HG02970 (cell line): Measurements from ENCODE around the gene LVRN.

Experiments
- ATAC-seq: cut with Tn5 transposase; IDR thresholded peaks from one replicate; pipeline ENCODE4 v1.9.1; 2021; ENCODE audit warnings: mild to moderate bottlenecking, moderate library complexity, moderate number of reproducible peaks; ENCODE audit not compliant: unreplicated experiment, low FRiP score

The LVRN gene

DNA sequence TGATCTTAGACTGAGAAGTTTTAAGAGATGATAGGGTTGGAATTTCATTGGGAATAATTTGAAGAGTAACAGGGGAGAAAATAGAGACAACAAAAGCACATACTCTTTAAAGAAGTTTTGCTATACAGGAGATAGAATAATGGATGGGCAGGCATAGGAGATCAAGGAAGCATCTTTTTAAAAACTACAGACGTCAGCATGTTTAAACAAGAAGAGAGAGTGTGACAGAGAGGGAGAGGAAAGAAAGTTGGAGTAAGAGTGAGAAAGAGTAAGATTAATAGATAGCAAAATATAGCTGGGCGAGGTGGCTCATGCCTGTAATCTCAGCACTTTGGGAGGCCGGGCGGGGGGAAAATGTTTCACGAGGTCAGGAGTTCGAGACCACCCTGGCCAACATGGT, 5.3 kb upstream of the LVRN start:
- no peak for ATAC-seq

DNA sequence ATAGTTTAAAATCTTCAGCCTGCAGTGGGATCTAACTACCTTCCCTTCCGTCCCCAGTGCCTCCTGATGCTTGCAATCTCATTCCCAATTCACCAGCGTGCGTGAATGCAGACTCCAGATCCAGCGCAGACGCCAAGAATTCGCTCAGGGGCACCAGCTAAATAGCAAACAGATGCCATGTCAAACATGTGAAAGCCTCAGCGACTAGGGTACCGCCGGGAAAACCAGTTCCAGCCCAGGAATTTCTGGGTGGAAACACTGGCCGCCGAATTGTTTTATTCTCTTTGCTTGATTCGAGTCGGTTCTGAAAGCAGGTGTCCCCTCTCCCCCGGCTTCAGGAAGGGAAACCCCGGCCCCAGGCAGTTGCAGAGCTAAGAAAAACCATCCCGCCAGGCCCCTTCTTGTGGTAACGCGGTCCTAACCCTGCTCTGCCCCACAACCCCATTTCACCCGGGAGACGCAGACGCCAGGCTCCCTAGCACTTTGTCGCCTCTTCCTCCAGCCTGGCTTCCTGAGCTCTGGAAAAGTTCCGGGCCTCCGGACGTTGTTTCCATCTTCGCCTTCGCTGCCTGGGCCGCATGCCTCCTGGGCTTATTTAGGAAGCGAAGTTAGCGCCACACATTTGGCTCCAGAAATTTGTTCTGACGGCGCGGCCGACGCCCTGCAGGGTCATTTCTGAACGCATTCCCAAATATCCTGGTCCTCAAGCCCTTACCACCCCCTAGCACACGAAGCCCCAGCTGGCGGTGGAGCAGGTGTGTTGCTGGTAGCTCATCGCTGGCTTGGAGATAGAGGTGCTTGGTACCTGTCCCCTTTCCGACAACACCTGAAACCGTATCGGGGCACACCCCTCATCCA, 665 bp upstream of the LVRN start:
- ATAC-seq = no peak

DNA sequence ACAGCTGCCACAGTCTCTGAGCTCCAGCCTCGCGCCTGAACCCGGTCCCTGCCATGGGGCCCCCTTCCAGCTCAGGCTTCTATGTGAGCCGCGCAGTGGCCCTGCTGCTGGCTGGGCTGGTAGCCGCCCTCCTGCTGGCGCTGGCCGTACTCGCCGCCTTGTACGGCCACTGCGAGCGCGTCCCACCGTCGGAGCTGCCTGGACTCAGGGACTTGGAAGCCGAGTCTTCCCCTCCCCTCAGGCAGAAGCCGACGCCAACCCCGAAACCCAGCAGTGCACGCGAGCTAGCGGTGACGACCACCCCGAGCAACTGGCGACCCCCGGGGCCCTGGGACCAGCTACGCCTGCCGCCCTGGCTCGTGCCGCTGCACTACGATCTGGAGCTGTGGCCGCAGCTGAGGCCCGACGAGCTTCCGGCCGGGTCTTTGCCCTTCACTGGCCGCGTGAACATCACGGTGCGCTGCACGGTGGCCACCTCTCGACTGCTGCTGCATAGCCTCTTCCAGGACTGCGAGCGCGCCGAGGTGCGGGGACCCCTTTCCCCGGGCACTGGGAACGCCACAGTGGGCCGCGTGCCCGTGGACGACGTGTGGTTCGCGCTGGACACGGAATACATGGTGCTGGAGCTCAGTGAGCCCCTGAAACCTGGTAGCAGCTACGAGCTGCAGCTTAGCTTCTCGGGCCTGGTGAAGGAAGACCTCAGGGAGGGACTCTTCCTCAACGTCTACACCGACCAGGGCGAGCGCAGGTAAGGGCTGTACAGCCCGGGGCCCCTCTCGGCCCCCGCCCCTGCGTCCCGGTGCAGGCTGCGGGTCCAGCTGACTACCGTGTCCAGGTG, 509 bp downstream of the LVRN start:
- no peak for ATAC-seq

DNA sequence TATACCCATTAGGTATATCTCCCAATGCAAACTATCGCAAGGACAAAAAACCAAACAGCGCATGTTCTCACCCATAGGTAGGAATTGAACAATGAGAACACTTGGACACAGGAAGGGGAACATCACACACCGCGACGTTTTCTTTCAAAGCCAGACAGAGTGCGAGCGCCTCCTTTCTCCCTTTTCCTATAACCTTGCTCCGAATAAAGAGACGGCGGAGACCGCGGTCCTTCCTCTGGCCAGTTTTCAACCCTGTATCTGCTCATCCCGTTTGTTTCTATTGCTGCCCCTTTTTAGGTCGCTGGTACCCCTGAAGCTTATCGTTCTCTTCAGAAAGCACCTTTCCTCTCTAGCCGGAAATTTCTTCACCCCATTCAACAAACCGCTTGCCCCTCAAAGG, 1.3 kb downstream of the LVRN start:
- ATAC-seq = no peak

DNA sequence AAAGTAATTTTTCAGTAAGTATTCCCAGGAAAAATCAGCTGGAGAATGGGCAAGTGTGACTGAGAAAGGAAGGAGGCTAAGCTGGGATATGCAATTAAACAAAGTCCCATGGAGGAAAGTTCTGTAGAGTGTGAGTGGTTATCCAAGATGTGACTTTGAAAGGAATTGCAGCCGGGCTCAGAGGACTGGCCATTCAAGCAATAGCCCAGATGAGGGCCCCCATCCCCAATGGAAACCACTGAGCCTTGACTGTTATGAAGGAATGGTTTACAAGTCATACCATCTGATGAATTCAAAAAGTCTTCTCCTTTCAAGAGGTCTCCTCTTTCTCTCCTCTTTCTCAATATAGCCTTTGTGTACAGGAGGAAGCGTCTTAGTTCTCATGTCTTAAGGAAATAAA, 6.5 kb downstream of the LVRN start:
- ATAC-seq = no peak

DNA sequence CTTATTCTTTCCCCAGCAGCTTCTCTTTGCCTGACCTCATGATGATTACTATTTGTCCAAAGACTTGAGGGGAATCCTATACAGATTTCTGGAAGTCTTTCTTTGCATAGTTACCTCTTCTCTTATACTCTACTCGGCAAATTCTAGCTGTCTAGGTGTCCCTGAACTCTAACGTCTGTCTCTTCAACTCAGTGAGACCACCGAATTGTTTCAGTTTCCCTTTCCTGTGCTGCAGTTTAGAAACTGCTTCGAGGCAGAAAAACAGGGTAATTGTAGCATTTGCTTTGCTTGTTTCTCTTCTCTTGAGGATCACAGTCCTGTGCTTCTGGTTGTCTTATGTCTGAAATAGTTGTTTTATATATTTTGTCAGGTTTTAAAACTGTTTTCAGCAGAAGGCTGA, 14.8 kb downstream of the LVRN start:
- peak; percentile 77 for ATAC-seq

DNA sequence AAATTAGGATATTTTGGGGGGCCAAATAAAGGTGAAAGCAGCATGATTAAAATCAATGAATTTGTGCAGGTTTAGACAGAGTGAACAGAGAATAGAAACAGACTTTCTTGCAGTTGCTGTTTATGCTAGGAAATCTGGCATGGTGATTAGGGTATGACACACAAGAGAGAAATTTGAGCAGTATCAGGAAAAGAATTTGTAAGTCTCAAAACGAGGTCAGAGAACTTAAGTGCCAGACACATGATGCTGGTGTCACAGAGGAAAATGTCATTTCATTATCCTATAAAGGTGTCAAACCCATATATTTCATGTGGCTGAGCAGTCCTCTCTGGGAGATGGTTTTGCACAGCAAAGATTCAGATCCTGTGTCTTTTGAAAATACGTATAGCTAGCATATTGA, 15.7 kb downstream of the LVRN start:
- no peak for ATAC-seq

DNA sequence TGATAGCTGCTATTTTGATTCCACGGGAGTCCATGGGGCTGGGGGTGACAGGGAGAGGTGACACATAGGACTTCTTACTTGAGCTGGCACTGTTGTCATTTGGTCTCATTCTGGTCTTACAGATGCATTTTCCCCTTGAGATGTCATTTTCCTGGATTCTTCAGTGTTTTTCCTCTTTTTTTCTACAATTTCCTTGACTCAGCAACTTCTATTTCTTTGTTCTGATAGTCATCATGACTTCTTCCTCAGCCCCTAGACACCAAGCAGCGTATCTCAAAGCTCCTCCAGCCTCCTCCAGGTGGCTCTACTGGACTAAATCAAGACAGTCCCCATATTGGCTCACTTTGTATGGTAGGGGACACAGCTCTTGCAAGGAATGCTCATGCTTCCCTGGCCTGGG, 16.5 kb downstream of the LVRN start:
- no peak for ATAC-seq

DNA sequence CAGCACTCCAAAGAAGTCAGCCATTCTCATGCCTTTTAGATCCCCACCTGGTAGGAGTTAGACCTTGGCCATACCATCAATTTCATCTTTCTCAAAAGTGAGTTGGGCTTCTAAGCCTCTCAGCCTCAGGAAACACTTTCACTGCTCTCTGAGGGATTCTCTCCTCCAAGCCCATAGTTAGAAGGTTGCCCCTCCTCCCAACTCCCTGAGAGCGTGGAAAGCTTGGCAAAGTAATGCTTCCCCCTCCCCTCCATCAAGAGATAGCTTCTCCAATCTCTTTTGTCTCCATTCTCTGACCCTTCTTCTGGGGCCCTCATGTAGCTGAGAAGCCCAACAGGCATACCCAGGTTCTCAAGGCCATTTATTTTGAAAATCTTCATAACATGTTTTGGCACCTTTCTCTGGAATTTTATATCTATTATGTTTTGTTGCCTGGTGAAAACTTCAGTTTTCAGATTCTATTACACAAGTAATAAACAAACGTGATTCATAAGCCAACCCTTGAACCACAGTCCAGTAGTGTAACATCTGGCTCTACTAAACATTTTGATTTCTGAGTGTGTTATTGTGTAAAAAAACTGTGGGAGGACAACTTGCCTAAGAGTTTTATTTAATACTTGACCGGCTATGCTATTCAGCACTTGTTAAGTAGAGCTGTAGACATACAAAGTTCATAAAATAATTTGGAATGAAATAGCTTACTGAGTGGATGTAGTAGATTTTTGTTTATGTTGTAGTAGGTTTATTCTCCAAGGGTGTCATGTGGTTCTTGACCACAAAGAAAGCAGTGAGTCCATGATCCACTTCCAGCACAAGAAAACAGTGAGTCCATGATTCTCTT, 17.1 kb downstream of the LVRN start:
- ATAC-seq = no peak

DNA sequence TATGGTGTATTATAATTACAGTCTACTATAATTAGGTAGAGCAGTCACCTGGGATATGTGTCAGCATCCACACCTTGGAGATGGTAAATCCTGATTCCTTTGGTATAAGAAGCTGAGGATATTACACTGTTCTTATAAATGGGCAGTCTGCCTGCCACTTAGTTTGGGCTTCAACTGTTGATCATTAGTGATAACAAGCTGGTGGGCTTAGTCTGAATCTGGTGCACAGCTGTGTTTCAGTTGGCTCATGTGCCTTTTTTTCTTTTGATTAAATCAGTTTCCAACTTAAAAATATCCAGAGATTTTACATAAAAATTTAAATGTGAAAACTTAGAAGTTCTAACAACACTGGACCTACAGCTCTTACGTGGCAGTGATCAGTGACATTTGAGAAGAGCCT, 21.2 kb downstream of the LVRN start:
- ATAC-seq = no peak

DNA sequence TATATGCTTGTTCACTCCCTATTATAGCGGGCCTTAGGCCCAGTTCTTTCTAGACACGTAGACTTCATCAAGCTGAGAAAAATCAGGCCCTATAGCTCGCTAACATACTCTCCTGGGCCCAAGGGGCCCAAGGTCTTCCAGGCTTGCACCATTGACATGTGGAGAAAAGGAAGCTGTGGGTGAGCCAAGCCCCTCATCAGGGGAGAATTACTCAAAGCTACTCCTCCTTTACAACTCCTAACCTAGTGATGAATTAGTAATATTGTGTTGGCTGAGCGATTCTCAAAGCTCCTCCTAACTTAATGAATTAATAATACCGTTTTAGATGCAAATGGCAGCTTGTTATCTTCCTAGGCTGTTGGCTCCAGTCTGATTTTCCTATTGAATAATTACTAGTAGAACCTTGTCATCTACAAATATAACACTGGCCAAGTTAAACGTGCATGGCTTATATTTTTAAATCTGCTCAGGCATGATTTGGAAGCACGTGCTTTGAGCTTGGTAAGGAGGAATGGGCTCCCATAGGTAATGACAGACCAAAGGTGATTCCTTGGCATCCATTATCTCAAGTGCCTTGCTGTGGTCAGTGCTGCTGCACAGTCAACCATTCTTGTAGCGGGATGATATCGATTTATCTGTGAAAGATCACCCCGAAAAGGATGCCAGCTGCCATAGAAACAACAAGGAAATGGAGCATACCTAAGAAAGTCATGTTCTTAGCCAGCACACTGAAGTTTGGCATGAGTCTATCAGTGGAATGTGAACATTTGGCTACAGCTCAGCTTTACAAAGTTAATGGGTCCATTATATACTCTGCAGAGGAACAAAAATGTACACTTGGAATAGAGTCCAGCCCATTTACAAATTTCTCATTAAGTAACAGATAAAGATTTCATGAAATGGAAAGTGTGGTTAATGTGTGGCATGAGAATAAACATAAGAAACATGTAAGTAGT, 23.8 kb downstream of the LVRN start:
- no peak for ATAC-seq

DNA sequence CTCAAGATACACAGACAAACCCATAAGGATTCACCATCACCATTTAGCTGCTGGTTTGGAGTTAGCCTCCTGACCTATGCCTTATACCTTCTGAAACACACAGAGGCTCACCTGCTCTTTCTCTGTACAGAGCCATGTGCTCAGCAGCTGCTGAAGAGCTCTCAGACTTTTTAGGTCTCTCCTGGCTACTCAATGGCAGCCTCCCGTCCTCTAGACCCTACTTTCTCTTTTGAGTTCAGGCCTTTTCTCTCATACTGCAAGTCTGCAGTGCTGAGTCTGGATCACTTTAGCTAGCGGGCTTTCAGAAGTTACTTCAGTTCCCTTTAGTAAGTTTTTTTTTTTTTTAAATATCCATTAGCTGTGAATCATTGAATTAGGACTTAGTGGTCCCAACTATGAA, 25.7 kb downstream of the LVRN start:
- no peak for ATAC-seq

DNA sequence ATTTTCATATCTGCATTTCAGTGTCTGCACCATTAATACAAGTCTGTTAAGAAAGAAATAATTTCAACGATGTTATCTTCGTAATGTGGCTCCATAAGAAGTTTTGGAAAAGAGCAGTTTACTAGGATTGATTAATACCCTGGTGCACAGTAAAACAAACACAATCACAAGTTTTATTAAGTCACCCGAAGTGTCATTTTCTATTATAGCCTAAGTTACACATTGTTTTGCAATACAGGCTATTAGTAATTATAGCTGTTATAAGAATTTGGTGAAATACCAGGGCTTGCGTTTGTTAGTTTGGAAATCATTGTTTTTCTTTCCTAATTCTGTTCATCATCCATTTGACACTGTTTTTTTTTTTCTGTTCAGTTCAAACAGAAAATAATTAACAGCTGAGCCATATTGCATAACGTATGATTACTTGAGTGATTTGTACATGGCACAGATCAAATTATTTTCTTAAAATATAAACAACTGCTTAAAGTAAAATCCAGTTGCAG, 30.6 kb downstream of the LVRN start:
- ATAC-seq = no peak

DNA sequence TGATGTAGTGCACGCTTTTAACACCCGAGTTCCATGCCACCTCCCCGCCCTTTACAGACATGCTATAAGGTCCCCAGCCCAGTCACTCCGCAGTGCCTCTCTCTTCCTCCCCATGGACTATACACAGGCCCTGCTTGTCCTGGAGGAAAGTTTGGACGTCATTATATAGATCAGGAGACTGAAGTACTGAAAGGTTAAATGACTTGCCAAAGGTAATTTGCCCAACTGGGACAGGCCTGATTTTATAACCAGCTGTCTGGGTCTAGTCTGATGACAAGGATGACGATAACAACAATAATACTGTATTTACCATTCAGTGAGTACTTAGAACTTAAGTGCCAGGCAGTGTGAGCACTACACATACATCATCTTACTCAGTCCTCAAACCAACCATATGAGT, 33.1 kb downstream of the LVRN start:
- no peak for ATAC-seq

DNA sequence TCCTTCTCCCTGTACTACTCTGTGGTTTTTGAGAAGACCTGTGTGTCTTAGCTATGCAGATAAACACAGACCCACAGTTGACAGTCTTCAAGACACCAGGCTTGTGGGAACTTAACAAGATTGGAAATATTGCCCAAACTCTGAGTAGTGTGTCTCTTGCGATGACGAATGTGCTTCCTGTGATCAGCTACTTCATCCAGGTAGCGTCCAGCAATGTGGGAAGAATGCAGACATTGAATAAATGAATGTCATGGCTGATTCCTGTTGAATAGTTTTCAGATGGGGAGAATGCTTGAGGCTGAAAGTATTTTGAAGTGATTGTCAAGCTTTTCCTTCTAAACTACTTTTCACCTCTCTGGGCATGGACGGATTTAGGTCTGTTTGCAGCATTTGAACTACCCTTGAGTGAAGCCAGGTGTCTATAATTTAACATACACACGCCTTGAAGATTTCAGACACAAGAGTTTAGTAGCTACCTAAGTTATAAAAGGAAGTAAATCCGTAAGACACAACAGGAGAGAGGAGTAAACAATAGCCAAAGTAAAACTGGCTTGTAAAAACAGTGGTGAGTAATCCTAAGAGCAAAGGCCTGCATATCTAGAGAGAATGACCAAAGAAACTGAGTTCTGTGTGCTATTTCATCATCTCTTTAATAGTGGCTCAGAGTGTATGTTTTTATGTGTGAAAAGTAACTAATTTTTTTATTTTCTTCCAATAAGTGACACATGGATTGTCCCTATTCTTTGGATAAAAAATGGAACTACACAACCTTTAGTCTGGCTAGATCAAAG, 40.0 kb downstream of the LVRN start:
- no peak for ATAC-seq

DNA sequence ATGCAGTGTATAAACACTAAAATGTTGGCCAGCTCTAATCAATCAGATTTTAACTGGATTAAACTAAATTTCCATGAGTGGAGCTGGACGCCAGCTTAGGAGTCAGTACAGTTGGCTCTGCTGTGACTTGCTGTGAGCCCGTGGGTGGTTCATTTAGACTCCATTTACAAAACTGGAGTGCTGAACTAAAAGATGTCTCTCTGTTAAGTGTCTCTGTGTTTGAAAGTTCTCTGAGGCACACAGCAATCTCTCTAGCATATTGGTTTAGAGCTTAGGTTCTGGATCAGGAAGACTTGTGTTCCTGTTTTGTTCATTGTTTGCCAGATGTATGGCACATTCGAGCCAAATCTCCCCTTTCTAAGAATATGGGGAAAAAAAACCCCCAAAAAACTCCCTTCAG, 42.0 kb downstream of the LVRN start:
- ATAC-seq = no peak

DNA sequence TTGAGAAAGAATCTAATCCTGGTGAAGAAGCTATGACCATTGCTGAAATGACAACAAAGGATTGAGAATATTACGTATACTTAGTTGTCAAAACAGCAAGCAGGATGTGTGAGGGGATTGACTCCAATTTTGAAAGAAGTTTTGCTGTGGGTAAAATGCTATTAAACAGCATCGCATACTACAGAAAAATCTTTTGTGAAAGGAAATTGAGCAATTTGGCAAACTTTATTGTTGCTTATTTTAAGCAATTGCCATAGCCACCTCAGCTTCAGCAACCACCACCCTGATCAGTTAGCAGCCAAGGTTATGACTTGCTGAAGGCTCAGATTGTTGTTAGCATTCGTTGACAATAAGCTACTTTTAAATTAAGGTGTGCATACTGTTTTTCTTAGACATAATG, 47.5 kb downstream of the LVRN start:
- no peak for ATAC-seq

DNA sequence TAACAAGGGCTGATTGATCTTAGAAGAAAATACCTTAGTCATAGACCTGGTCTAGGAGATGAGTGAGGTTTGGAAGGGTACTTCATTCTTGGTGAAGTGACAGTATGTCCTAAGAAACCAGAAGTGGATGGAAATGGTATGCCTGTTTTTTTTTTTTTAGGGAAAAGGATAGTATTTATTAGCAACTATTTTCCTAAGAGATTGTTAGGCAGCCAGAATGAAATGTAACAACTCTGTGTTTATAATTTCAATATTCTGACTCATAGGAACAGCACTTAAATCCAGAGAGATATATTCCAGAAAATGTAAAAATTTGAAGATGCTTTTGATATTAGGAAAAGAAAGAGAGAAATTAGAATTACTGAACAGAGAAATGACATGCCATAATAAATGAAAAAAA, 48.8 kb downstream of the LVRN start:
- ATAC-seq = no peak
